HG03469 (cell line): ENCODE results near the gene ILRUN.
A peak's percentile ranks its signal among the peaks of the same experiment; 100 is the strongest.
"Not testable (repeated sequence)": the region's sequence is repeated elsewhere in the genome, so short reads cannot be mapped to it uniquely, and the experiment has no call there.

Source experiments
- ATAC-seq: cut with Tn5 transposase; IDR thresholded peaks from one replicate; pipeline ENCODE4 v1.9.1; 2021; ENCODE audit warnings: mild to moderate bottlenecking, moderate library complexity, moderate number of reproducible peaks; ENCODE audit not compliant: unreplicated experiment

ILRUN gene

DNA sequence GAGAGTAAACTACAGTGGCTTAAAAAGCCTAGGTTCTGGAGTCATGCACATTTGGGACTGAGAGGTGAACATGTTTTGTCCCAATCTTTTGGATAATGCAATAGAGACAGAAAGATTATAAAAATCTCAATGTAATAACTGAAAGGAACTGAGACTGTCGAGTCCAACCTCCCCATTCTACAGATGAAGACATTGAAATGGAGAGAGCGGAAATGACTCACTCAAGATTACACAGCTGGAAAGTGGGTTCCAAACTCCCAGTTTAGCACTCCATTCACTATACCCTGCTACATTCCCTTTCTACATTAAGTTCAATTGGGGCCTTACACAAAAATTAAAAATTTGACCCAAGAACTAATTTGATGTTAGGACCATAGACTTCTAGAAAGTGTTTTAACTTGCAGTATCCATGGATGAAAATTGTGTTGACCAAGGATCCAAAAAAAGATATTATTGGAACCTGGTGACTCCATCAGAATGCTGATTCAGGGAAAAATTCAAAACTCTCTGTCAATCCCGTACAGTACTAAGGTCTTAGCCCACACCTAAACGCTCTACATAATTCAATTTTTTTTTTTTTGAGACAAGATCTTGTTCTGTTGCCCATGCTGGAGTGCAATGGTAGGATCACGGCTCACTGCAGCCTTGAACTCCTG lies 1.5 kb upstream of the ILRUN start:
- no peak for ATAC-seq

DNA sequence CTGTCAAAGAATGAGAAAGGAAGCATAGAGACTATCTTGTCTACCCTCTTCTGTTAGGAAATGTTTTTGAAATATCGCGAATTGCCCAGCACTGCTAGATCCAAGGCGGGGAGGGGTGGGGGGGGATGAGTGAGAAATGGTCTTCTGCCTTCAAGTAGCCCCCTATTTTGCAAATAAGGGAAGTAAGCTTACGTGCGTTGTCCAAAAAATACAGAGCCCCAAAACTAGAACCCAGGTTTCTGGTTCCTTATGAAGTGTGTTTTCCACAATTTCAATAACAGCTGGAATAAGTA lies 923 bp upstream of the ILRUN start:
- no peak for ATAC-seq

DNA sequence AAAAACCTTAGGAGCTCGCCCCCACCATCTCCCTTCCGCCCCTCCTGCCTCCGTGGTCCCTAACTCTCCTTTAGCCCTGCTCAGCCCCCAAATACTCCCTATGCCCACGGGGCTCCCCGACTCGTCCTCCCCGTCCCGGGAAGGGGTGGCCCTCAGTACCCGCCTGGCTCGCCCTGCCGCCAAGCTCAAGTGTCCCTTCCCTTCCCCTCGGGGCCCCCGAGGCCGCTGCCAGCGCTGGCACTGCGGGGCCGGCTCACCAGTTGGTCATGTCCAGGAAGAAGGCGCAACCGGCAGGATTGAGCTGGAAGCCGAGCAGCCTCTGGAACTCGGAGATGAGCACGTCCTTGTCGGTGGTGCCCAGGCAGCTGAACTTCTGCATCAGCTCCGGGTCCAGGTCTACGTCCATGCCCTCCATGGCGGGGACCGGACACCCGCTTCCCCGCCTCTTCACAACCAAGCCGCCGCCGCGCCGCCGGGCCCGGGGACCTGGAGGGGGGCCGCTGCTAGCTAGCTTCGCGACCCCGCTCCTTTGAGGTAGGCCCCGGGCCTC lies 303 bp downstream of the ILRUN start:
- no peak for ATAC-seq

DNA sequence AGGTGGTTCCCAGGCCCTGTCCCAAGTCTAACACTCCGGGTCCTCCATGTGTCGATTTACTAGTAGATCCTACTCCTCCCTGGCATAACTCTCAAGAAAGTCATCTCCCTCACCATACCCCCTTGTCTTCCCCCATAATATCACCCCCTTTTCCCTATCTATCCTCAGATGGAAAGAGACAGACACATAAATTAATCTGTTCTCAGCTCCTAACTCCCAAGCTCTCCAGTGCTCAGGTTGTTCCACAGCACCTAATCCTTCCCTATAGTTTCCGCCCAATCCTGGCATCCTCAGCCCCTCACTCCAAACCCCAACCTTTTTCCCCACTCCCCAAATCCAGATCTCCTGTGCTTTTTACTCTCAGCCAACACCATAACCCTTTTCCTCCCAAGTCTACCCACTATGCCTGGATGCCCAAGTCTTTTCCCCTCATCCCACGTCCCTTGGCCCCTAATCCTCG lies 808 bp downstream of the ILRUN start:
- no peak for ATAC-seq

DNA sequence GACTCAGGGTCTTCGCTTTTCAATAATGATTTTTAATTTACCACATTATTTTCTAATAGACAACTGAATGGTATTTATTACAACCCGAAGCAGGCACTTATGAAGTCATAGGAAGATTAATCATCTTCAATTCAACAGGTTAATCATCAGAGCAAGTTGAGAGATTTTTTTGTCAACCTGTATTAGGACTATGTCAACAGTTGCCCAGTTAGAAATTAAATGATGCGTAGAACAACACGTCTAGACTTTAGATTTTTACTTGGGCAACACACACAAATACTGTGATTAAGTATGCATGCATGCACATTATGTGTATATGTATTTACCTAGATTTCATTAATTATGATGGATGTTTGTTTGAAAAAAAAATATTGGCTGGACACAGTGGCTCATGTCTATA lies 4.3 kb downstream of the ILRUN start:
- ATAC-seq: no peak

DNA sequence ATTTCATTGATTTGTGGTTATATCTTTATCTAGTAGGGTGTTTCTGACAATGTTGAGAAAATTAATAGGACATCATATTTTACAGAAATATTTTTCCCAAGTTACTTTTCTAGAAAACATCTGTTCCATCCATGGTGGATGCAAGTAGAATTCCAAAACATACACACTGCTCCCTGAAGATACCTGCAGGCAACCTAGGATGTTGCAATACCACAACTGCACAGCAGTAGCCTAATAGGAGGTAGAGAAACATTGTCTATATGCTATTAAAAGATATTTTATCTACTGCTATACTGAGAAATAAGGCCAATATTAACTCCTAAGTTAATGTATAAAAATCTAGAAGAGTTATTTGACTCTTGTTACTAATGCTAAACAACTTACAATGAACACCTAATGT lies 6.8 kb downstream of the ILRUN start:
- ATAC-seq: no peak

DNA sequence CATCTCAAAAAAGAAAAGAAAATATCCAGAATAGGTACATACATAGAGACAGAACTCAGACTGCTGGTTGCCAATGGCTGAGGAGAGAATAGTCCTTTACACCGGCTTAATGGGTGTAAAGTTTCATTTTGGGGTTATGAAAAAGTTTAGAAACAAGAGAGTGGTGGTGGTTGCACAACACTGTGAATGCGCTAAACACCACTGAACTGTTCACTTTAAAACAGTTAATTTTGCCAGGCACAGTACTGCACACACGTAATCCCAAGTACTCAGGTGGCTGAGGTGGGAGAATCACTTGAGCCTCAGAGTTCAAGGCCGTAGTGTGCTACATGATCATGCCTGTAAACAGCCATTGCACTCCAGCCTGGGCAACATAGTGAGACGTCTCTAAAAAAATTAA lies 7.6 kb downstream of the ILRUN start:
- no peak for ATAC-seq

DNA sequence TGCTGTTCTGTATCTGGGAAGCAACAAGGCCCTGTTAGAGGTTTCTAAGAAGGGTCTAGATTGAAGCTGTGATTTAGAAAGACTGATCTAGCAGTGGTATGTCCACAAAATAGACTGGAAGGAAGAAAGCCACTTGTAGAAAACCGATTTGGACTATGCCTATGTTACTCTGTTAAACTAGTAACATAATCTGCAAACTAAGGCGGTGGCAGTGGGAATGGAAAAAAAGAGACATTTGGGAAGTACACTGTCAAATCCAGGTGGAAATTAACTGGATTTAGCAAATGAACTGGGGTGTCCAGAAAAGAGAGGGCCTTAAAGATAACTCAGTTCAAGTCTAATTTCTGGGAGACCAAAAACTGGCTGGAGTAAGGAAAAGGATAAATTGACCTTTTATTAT lies 11.6 kb downstream of the ILRUN start:
- ATAC-seq: no peak

DNA sequence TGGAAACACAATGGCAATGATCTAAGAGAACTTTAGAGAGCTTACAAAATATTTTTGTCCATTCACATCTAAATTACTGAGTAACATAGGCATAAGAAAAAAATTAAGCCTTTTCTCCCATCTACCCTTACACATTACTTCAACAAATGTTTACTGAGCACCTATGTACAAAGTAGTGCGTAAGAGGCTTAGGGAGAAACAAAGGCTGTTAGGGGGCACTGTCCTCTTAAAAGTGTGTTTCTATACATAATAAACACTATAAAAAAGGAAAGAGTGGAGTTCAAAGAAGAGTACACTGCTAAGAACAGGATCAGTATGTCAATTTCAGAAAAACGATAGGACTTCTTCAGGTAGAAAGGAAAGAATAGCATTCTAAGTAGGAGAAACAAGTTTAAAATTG lies 12.2 kb downstream of the ILRUN start:
- no peak for ATAC-seq

DNA sequence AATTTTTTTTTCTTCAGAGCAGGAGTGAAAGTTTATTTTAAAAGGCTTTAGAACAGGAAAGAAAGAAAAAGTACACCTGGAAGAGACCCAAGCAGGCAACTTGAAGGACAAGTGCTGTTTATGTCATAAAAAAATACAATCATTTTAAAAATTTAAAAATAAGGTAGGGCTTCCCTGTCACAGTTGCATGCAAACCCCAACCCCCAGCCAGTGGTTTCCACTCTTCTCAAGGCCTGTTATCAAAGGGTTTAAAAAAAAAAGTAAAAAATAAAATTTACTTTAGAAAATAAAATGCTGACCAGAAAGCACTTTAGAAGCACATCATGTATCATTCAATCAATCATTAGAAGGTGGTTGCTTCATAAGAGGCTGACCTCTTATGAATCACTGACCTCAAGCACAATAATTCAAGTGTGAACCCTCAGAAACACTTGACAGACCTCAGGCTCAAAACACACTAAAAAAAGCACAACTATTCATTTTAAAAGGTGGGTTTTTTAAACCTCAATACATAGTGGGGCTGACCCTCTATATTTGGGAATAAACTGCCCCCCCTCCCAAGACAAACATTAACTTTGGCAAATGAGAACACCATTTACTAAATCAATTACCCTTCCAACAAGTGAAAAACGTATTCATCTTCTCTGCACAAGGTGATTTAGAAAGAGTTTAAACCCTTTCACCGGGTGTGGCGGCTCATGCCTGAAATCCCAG lies 15.6 kb downstream of the ILRUN start:
- ATAC-seq: no peak

DNA sequence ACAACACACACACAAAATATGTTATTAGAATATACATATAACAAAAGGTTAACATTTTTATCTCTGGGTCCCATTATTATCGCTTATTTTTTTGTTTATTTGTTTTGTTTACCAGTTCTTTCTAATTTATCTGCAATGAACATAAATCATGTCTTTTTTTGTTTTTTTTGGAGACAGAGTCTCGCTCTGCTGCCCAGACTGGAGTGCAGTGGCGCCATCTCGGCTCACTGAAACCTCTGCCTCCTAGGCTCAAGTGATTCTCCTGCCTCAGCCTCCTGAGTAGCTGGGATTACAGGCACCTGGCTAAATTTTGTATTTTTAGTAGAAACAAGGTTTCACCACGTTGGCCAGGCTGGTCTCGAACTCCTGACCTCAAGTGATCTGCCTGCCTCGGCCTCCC lies 16.3 kb downstream of the ILRUN start:
- ATAC-seq: not testable (repeated sequence)

DNA sequence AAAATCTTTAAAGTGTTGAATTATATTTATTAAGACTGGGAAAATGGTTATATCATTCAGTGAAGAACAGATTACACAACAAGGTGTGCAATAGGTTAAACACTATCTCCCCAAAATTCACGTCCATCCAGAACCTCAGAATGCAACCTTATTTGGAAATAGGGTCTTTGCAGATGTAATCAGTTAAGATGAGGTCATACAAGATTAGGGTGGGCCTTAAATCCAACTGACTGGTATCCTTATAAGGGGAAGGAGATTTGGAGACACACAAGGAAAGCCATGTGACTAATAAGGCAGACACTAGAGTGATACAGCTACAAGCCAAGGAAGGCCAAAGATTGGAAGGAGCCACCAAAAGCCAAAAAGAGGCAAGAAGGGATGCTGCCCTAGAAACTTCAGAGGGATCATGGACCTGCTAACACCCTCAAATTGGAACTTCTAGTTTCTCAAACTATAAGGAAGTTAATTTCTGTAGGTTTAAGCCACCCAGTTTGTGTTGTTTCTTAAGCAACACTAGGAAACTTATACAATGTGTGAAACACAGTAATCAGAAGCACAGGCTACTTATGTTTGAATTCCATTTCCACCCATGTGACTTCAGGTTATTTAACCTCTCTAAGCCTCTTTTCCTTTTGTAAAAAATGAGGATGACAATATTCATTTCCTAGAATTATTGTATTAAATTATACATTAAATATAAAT lies 16.9 kb downstream of the ILRUN start:
- ATAC-seq: no peak

DNA sequence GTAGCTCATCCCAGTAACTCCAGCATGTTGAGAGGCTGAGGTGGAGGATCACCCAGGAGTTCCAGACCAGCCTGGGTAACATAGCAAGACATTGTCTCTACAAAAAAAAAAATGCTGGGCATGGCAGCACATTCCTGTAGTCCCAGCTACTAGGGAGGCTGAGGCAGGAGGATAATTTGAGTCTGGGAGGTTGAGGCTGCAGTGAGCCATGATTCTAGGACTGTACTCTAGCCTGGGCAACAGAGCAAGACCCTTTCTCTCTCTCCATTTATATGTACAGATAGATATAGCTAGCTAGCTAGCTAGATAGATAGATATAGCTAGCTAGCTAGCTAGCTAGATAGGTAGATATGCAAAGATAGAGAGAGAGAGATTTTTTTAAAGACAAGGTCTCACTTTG lies 20.4 kb downstream of the ILRUN start:
- no peak for ATAC-seq

DNA sequence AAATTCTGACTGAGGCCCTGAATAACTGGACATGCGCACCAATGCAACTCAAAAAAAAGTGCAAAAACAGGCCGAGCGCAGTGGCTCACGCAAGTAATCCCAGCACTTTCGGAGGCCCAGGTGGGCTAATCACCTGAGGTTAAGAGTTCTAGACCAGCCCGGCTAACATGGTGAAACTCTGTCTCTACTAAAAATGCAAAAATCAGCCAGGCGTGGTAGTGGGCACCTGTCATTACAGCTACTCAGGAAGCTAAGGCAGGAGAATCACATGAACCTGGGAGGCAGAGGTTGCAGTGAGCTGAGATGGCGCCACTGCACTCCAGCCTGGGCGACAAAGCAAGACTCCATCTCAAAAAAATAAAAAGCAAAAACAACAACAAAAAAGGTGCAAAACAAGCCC lies 21.6 kb downstream of the ILRUN start:
- ATAC-seq: not testable (repeated sequence)

DNA sequence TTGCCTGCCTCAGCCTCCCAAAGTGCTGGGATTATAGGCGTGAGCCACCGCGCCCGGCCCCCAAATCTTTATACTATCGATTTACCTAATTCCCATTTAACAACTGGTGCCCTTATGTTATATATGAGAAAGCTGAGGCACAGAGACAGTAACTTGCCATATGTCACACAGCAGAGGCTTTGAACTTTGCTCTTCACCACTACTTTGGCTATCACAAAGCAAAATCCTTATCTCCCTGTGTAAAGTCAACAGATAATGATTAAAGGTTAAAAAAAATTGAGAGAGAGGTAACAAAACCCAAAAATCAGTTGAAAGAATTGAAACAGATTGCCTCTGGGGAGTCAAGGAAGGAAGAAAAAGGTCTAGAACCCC lies 22.3 kb downstream of the ILRUN start:
- no peak for ATAC-seq

DNA sequence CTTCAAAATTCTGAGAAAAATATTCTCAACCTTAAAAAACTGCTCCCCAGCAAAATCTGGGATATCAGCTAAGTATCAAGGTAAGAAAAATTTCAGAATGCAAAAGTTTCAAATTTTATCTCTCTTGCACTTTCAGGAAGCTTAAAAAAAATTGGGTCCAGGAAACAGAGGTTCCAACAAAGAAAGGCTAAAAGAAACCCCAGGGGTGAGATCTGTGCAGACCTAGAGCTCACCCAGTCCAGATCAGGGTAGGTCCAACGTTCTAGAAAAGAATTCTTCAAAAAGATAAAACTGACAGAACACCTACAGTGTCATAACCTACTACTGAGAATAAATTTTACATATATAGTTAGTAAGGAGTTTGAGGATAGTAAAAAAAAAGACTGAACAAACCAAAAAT lies 23.5 kb downstream of the ILRUN start:
- no peak for ATAC-seq

DNA sequence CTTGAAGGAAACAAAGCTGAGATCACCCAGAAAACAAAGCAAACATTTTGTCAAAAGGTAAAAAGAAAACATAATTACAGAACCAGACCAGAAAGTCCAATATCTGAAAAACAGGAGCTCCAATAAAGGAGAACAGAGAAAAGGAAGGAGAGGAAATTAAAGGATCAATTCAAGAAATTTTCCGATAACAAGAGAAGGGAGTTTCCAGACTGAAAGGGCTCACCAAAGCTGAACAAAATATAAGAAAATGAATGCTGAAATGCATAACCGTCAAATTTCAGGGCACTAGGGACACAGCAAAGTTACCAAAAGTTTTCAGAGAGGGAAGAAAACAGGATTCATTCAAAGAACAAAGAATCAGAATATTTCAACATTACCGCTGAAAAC lies 23.9 kb downstream of the ILRUN start:
- ATAC-seq: no peak

DNA sequence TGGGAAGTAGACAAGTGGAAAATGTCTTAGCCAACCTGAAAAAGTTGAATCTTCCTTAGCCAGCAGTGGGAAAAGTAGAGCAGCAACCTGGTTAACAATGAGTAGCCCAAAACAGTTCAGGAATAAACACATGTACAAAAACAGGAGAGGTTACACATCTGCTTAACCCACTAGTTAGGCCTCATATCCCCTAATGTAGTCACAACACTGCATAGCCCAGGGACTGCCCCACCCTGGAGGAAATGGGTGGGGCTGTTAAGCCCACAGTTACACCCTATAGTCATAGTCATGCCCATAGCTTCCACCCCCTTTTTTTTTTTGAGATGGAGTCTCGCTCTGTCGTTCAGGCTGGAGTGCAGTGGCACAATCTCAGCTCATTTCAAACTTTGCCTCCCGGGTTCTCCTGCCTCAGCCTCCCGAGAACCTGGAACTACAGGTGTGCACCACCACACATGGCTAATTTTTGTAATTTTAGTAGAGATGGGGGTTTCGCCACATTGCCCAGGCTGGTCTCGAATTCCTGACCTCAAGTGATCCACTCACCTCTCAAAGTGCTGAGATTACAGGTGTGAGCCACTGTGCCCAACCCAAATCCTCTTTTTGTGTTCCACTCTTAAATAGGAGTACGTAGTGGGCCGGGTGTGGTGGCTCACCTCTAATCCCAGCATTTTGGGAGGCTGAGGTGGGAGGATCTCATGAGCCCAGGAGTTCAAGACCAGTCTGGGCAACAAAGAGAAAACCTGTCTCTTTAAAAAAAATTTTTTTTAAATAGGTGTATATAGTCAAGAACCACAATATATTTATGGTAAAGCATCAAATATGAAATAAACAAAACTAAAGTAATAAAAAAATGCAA lies 24.5 kb downstream of the ILRUN start:
- peak; percentile 80 for ATAC-seq

DNA sequence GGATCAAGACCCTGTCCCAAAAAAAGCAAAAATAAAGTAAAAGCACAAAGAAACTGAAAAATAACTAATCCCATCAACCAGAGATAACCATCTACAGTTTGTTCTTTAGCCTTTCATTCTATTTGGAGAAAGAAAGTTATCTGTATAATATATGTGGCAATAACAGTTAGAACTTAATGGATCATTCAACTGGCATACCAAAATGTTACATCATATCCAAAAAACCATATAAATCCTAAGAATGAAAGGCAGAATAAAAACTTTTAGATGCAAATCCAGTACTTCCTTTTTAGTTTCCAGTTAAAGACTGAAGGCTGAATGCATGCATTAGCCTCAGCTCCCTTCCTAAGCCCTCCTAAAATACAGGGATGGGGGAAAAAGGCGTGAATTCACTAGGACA lies 25.2 kb downstream of the ILRUN start:
- ATAC-seq: no peak

DNA sequence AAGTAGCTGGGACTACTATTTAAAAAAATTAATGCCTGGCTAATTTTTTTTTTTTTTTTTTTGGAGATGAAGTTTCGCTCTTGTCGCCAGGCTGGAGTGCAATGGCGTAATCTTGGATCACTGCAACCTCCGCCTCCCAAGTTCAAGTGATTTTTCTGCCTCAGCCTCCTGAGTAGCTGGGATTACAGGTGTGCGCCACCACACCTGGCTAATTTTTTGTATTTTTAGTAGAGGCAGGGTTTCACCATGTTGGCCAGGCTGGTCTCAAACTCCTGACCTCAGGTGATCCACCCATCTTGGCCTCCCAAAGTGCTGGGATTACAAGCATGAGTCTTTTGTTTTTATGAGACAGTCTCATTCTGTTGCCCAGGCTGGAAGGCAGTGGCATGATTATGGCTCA lies 27.8 kb downstream of the ILRUN start:
- ATAC-seq: not testable (repeated sequence)
